ENCODE measurements around the gene SLC25A13. TPM values are rescaled to one million over a fixed set of nuclear protein-coding genes. Genes with fewer than 3 reads are reported as not detected.

Gene SLC25A13
- polyA plus RNA-seq, 1 of the 3 experiments (the other 2 are of a cell fraction) = 16.0 TPM

DNA sequence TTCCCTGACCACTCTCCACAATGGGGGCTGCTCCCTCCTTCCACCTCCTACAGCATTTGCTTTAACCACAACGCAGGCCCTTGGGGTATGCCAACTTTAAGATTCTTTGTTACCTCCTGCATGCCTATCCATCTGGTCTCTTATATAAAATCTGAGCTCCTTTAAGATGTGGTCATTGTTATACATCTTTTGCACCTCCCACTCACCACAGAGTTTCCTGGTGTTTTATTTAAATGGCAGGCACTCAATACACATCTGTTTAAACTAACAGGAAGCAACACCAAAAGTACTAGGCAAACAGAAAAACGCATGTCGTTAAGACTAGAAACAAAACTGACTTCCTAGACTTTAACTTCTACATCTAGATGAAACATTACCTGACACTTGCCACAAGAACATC lies 36.3 kb downstream of the SLC25A13 start:
- Histone ChIP-seq H3K27ac (ENCODE audit: low read depth in 2 of 2, low read length in 1 of 2) (no peak overlapping the region), H3K79me2 (ENCODE audit: insufficient read depth) (peaks cover 37% of the 10 kb centered on the region), H3K4me1 (ENCODE audit: control insufficient read depth in 1 of 2, insufficient read depth in 2 of 2, low read depth in 1 of 2, low read length in 1 of 2) (no peaks in the 10 kb centered on the region; a peak in 1 of 4 replicates), H4K20me1 (ENCODE audit: insufficient read depth) (0 out of 2 replicates have a peak, but pooled peaks cover 17% of the 10 kb centered on the region), H3K36me3 (replicated peaks in 1 of 2; ENCODE audit: control insufficient read depth in 1 of 2, insufficient read depth in 2 of 2, low read length in 1 of 2) (no peaks in the 10 kb centered on the region), H3K9me3 (no peaks in the 10 kb centered on the region), H3K4me3 (ENCODE audit: low read depth in 2 of 2, low read length in 1 of 2) (no peak overlapping the region), H3F3A (replicated peaks; ENCODE audit: insufficient read depth) (no peaks in the 10 kb centered on the region), H2AFZ (ENCODE audit: low read depth) (no peak overlapping the region), H3K9ac (no peak overlapping the region), H3K9me2 (no peaks in the 10 kb centered on the region), H3K27me3 (ENCODE audit: insufficient read depth) (no peaks in the 10 kb centered on the region), H3K4me2 (no peak overlapping the region)
- CTCF ChIA-PET = interaction anchor here (0.9 to 1.0 kb wide), 2 partner anchors 13 to 116 kb away, joined by 3 read pairs; no protein-coding TSS in a partner anchor
- POLR2A ChIA-PET = no interaction called here
- no peak for DNase-seq
- TF ChIP-seq NFIC (IDR thresholded peaks at IDR 0.05; ENCODE audit: borderline replicate concordance) (no peak), RAD21 (IDR thresholded peaks at IDR 0.05; ENCODE audit: low read length) (no peak), TAF1 (IDR thresholded peaks at IDR 0.05; ENCODE audit: borderline replicate concordance, low read depth, low read length) (no peak), ELF1 (IDR thresholded peaks at IDR 0.05) (no peak), NRF1 (IDR thresholded peaks at IDR 0.05; ENCODE audit: low read depth, low read length) (no peak), TCF12 (IDR thresholded peaks at IDR 0.05) (no peak), JUND (IDR thresholded peaks at IDR 0.05) (no peak), MEF2A (IDR thresholded peaks at IDR 0.05; ENCODE audit: borderline replicate concordance, low read depth) (no peak)
- TF ChIP-seq, protein P1, sequence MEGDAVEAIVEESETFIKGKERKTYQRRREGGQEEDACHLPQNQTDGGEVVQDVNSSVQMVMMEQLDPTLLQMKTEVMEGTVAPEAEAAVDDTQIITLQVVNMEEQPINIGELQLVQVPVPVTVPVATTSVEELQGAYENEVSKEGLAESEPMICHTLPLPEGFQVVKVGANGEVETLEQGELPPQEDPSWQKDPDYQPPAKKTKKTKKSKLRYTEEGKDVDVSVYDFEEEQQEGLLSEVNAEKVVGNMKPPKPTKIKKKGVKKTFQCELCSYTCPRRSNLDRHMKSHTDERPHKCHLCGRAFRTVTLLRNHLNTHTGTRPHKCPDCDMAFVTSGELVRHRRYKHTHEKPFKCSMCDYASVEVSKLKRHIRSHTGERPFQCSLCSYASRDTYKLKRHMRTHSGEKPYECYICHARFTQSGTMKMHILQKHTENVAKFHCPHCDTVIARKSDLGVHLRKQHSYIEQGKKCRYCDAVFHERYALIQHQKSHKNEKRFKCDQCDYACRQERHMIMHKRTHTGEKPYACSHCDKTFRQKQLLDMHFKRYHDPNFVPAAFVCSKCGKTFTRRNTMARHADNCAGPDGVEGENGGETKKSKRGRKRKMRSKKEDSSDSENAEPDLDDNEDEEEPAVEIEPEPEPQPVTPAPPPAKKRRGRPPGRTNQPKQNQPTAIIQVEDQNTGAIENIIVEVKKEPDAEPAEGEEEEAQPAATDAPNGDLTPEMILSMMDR (IDR thresholded peaks at IDR 0.05) = no peak
- TF ChIP-seq, protein P2, sequence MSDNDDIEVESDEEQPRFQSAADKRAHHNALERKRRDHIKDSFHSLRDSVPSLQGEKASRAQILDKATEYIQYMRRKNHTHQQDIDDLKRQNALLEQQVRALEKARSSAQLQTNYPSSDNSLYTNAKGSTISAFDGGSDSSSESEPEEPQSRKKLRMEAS (IDR thresholded peaks at IDR 0.05; ENCODE audit: low read depth) = no peak
- WGBS (ENCODE audit: low lambda C conversion rate) = 90% methylated on average over 3 of the region's 3 CpGs

DNA sequence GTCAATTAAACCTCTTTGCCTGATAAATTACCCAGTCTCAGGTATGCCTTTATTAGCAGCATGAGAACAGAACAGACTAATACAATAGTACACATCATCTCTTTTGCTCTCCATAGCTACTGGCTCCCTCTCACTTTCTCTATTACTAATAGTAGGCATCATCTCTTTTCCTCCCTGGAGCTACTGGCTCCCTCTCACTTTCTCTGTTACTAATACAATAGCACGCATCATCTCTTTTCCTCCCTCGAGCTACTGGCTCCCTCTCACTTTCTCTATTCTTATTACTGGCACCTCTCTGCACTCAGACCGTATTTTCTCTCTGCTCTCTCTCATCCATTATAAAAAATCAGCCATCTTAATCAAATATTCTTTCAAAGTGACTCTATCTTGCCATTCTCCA lies 37.1 kb downstream of the SLC25A13 start:
- Histone ChIP-seq H3F3A (replicated peaks; ENCODE audit: insufficient read depth) (no peaks in the 10 kb centered on the region), H3K4me2 (no peak overlapping the region), H4K20me1 (ENCODE audit: insufficient read depth) (0 out of 2 replicates have a peak, but pooled peaks cover 17% of the 10 kb centered on the region), H3K27me3 (ENCODE audit: insufficient read depth) (no peaks in the 10 kb centered on the region), H3K36me3 (replicated peaks in 1 of 2; ENCODE audit: control insufficient read depth in 1 of 2, insufficient read depth in 2 of 2, low read length in 1 of 2) (no peaks in the 10 kb centered on the region), H3K4me1 (ENCODE audit: control insufficient read depth in 1 of 2, insufficient read depth in 2 of 2, low read depth in 1 of 2, low read length in 1 of 2) (no peaks in the 10 kb centered on the region; a peak in 1 of 4 replicates), H2AFZ (ENCODE audit: low read depth) (no peak overlapping the region), H3K9me3 (no peaks in the 10 kb centered on the region), H3K4me3 (ENCODE audit: low read depth in 2 of 2, low read length in 1 of 2) (no peak overlapping the region), H3K9ac (no peak overlapping the region), H3K79me2 (ENCODE audit: insufficient read depth) (peaks cover 37% of the 10 kb centered on the region), H3K27ac (ENCODE audit: low read depth in 2 of 2, low read length in 1 of 2) (no peak overlapping the region), H3K9me2 (no peaks in the 10 kb centered on the region)
- CTCF ChIA-PET = interaction anchor here (0.6 kb wide), 1 partner anchor 888 kb away, joined by 3 read pairs; no protein-coding TSS in a partner anchor
- 92% methylated on average over 3 of the region's 3 CpGs for WGBS (ENCODE audit: low lambda C conversion rate)
- no peak for DNase-seq
- POLR2A ChIA-PET = no interaction called here
- TF ChIP-seq SMC3 (IDR thresholded peaks at IDR 0.05; ENCODE audit: low read depth, low read length) (no peak), TCF12 (IDR thresholded peaks at IDR 0.05) (no peak), GABPA (IDR thresholded peaks at IDR 0.05; ENCODE audit: low read depth) (no peak), RAD21 (IDR thresholded peaks at IDR 0.05; ENCODE audit: low read length) (no peak), FOXJ3 (CRISPR knock-in tag; IDR thresholded peaks at IDR 0.05) (no peak), TAF1 (IDR thresholded peaks at IDR 0.05; ENCODE audit: borderline replicate concordance, low read depth, low read length) (no peak), CHD2 (IDR thresholded peaks at IDR 0.05; ENCODE audit: low read length, partially characterized antibody) (no peak), FOSL2 (IDR thresholded peaks at IDR 0.05; ENCODE audit: borderline replicate concordance, low read depth) (no peak)
- TF ChIP-seq, protein P2 (IDR thresholded peaks at IDR 0.05; ENCODE audit: low read depth) = no peak
